ENCODE results near the gene GATB.

The GATB gene

GRCh38 chr4:151729731-151730559, 30.9 kb downstream of the GATB start:
- Histone ChIP-seq H3K9me3 (ENCODE audit: low read depth, low read length) (no peaks in the 10 kb centered on the region), H3K9ac (ENCODE audit: insufficient read length) (no peak overlapping the region), H3K36me3 (ENCODE audit: insufficient read depth, low read length) (no peaks in the 10 kb centered on the region), H3K27ac (no peak overlapping the region), H3K4me3 (no peak overlapping the region)
- TF ChIP-seq FOXP2 (optimal IDR thresholded peaks at IDR 0.05; ENCODE audit: control extremely low read depth, extremely low read length, insufficient read depth): no peak
- no peak for TF ChIP-seq POLR2AphosphoS5 (IDR thresholded peaks at IDR 0.05; ENCODE audit: borderline replicate concordance, low read depth, low read length)
- TF ChIP-seq EZH2 (IDR thresholded peaks at IDR 0.05): no peak
- DNase-seq (ENCODE audit: low read depth, low spot score): no peak

- no peaks in the 10 kb centered on the region for H3K36me3 ChIP-seq (ENCODE audit: insufficient read depth, low read length)
- no peak for TF ChIP-seq EZH2 (IDR thresholded peaks at IDR 0.05)
- no peak for TF ChIP-seq FOXP2 (optimal IDR thresholded peaks at IDR 0.05; ENCODE audit: control extremely low read depth, extremely low read length, insufficient read depth)
- TF ChIP-seq POLR2AphosphoS5 (IDR thresholded peaks at IDR 0.05; ENCODE audit: borderline replicate concordance, low read depth, low read length): no peak
- H3K9ac ChIP-seq (ENCODE audit: insufficient read length): no peak overlapping the region
- H3K27ac ChIP-seq: no peak overlapping the region
- DNase-seq (ENCODE audit: low read depth, low spot score): no peak
- no peaks in the 10 kb centered on the region for H3K9me3 ChIP-seq (ENCODE audit: low read depth, low read length)
- no peak overlapping the region for H3K4me3 ChIP-seq
Observed at GRCh38 chr4:151728679-151729078, 32.1 kb downstream of the GATB start.

- H3K27ac ChIP-seq: no peak overlapping the region
- DNase-seq (ENCODE audit: low read depth, low spot score): no peak
- H3K9ac ChIP-seq (ENCODE audit: insufficient read length): no peak overlapping the region
- H3K9me3 ChIP-seq (ENCODE audit: low read depth, low read length): no peaks in the 10 kb centered on the region
- no peak overlapping the region for H3K4me3 ChIP-seq
- TF ChIP-seq FOXP2 (optimal IDR thresholded peaks at IDR 0.05; ENCODE audit: control extremely low read depth, extremely low read length, insufficient read depth): no peak
- TF ChIP-seq EZH2 (IDR thresholded peaks at IDR 0.05): no peak
- TF ChIP-seq POLR2AphosphoS5 (IDR thresholded peaks at IDR 0.05; ENCODE audit: borderline replicate concordance, low read depth, low read length): no peak
- H3K36me3 ChIP-seq (ENCODE audit: insufficient read depth, low read length): no peaks in the 10 kb centered on the region
Observed at GRCh38 chr4:151728006-151728405, 32.8 kb downstream of the GATB start.

GRCh38 chr4:151727365-151727764, 33.4 kb downstream of the GATB start:
- DNase-seq (ENCODE audit: low read depth, low spot score): no peak
- Histone ChIP-seq H3K27ac (no peak overlapping the region), H3K9me3 (ENCODE audit: low read depth, low read length) (no peaks in the 10 kb centered on the region), H3K36me3 (ENCODE audit: insufficient read depth, low read length) (no peaks in the 10 kb centered on the region), H3K9ac (ENCODE audit: insufficient read length) (no peak overlapping the region), H3K4me3 (no peak overlapping the region)
- TF ChIP-seq POLR2AphosphoS5 (IDR thresholded peaks at IDR 0.05; ENCODE audit: borderline replicate concordance, low read depth, low read length) (no peak), FOXP2 (optimal IDR thresholded peaks at IDR 0.05; ENCODE audit: control extremely low read depth, extremely low read length, insufficient read depth) (no peak), EZH2 (IDR thresholded peaks at IDR 0.05) (no peak)

- Histone ChIP-seq H3K4me3 (no peak overlapping the region), H3K9me3 (ENCODE audit: low read depth, low read length) (no peaks in the 10 kb centered on the region), H3K27ac (no peak overlapping the region), H3K9ac (ENCODE audit: insufficient read length) (no peak overlapping the region), H3K36me3 (ENCODE audit: insufficient read depth, low read length) (no peaks in the 10 kb centered on the region)
- TF ChIP-seq EZH2 (IDR thresholded peaks at IDR 0.05) (no peak), POLR2AphosphoS5 (IDR thresholded peaks at IDR 0.05; ENCODE audit: borderline replicate concordance, low read depth, low read length) (no peak), FOXP2 (optimal IDR thresholded peaks at IDR 0.05; ENCODE audit: control extremely low read depth, extremely low read length, insufficient read depth) (no peak)
- no peak for DNase-seq (ENCODE audit: low read depth, low spot score)
Observed at GRCh38 chr4:151725087-151725486, 35.7 kb downstream of the GATB start.

- TF ChIP-seq POLR2AphosphoS5 (IDR thresholded peaks at IDR 0.05; ENCODE audit: borderline replicate concordance, low read depth, low read length) (no peak), EZH2 (IDR thresholded peaks at IDR 0.05) (no peak), FOXP2 (optimal IDR thresholded peaks at IDR 0.05; ENCODE audit: control extremely low read depth, extremely low read length, insufficient read depth) (no peak)
Observed at GRCh38 chr4:151721916-151722315, 38.9 kb downstream of the GATB start.

GRCh38 chr4:151721466-151721865, 39.3 kb downstream of the GATB start:
- Histone ChIP-seq H3K27ac (no peak overlapping the region), H3K36me3 (ENCODE audit: insufficient read depth, low read length) (no peaks in the 10 kb centered on the region), H3K9me3 (ENCODE audit: low read depth, low read length) (no peaks in the 10 kb centered on the region), H3K9ac (ENCODE audit: insufficient read length) (no peak overlapping the region), H3K4me3 (no peak overlapping the region)
- TF ChIP-seq FOXP2 (optimal IDR thresholded peaks at IDR 0.05; ENCODE audit: control extremely low read depth, extremely low read length, insufficient read depth) (no peak), EZH2 (IDR thresholded peaks at IDR 0.05) (no peak), POLR2AphosphoS5 (IDR thresholded peaks at IDR 0.05; ENCODE audit: borderline replicate concordance, low read depth, low read length) (no peak)
- no peak for DNase-seq (ENCODE audit: low read depth, low spot score)

More at GRCh38 chr4:151721916-151722315, 38.9 kb downstream of the GATB start:
- H3K9ac ChIP-seq (ENCODE audit: insufficient read length): no peak overlapping the region
- H3K9me3 ChIP-seq (ENCODE audit: low read depth, low read length): no peaks in the 10 kb centered on the region
- DNase-seq (ENCODE audit: low read depth, low spot score): no peak
- no peak overlapping the region for H3K27ac ChIP-seq
- H3K4me3 ChIP-seq: no peak overlapping the region
- H3K36me3 ChIP-seq (ENCODE audit: insufficient read depth, low read length): no peaks in the 10 kb centered on the region

GRCh38 chr4:151719956-151720334, 40.9 kb downstream of the GATB start:
- no peak overlapping the region for H3K27ac ChIP-seq
- no peaks in the 10 kb centered on the region for H3K36me3 ChIP-seq (ENCODE audit: insufficient read depth, low read length)
- H3K4me3 ChIP-seq: no peak overlapping the region
- no peak overlapping the region for H3K9ac ChIP-seq (ENCODE audit: insufficient read length)
- no peaks in the 10 kb centered on the region for H3K9me3 ChIP-seq (ENCODE audit: low read depth, low read length)
- TF ChIP-seq EZH2 (IDR thresholded peaks at IDR 0.05) (no peak), FOXP2 (optimal IDR thresholded peaks at IDR 0.05; ENCODE audit: control extremely low read depth, extremely low read length, insufficient read depth) (no peak), POLR2AphosphoS5 (IDR thresholded peaks at IDR 0.05; ENCODE audit: borderline replicate concordance, low read depth, low read length) (no peak)
- no peak for DNase-seq (ENCODE audit: low read depth, low spot score)
